SJSA1 (cell line): Measurements from ENCODE around the gene IFNE. TPM values are rescaled to one million over a fixed set of nuclear protein-coding genes. Genes with fewer than 3 reads are reported as not detected.

Experiments
- DNase-seq, 2 experiments: peaks; one replicate each; pipeline ENCODE4 v3.0.0-alpha.2; 2015 to 2020; ENCODE audit warnings: low spot score in 2 of 2, low read depth in 1 of 2
- H3K27ac ChIP-seq: fragments of 250-450 bp; sonication (Bioruptor Pico); 2 replicates; pipeline ENCODE4 v1.5.1; 2020; ENCODE audit warnings: mild to moderate bottlenecking, moderate library complexity
- H3K27me3 ChIP-seq: fragments of 250-450 bp; sonication (Bioruptor Pico); replicated peaks from 2 replicates; pipeline ENCODE4 v1.5.1; 2020; ENCODE audit warnings: mild to moderate bottlenecking, moderate library complexity
- H3K36me3 ChIP-seq: fragments of 250-450 bp; sonication (Bioruptor Pico); 2 replicates; pipeline ENCODE4 v1.5.1; 2020; ENCODE audit warnings: mild to moderate bottlenecking
- H3K4me1 ChIP-seq: fragments of 250-450 bp; sonication (Bioruptor Pico); replicated peaks from 2 replicates; pipeline ENCODE4 v1.6.1; 2021; ENCODE audit warnings: mild to moderate bottlenecking
- H3K4me3 ChIP-seq: fragments of 250-450 bp; sonication (Bioruptor Pico); 2 replicates; pipeline ENCODE4 v1.5.1; 2020; ENCODE audit warnings: mild to moderate bottlenecking
- H3K9me3 ChIP-seq: fragments of 250-450 bp; sonication (Bioruptor Pico); replicated peaks from 2 replicates; pipeline ENCODE4 v1.5.1; 2020; ENCODE audit warnings: mild to moderate bottlenecking
- total RNA-seq: library from RNA; depleted of rRNA; stranded (reverse); fragments of >200 nt; shearing (Covaris generic); gene quantifications from 2 replicates; pipeline ENCODE4 v1.2.3, GENCODE V29; 2014; rRNA removed

The IFNE gene
- total RNA-seq, 1 experiment from 2014 or later: 0.24 TPM

DNA sequence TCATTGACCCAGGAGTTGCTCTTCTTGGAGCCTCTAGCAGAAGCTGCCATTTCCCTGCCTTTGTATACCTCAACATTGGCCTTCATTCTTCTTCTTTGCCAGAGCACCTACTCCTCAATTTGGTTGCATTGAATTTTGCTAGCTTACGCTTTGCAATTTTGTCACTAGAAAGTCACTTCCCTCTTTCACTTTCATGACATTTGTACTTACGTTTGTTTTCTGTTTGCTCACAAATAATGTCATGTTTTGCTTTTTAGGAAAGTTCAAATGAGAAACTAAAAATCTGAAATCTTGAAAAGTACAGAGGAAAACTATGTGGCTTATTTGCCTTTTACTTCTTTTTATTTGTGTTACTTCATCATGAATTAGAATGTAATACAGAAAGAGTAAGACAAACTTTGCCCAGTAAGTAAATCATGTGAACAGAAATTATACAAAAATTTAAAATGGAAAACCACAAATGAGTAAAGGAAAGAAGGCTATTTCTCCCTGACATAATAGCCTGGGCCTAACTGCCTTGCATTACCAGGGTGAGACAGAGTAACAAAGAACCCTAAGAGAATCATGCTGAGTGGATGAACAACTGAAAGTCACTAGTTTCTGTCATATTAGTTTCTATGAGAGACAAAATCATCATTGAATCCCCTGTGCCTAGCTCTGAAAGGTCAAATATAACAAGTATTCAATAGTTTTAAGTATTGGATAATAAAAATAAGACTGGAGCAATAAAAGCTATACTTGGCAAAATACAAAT, 49.3 kb downstream of the IFNE start:
- H3K4me3 ChIP-seq: no peak overlapping the region
- no peaks in the 10 kb centered on the region for H3K27me3 ChIP-seq
- H3K27ac ChIP-seq: no peak overlapping the region
- H3K4me1 ChIP-seq: no peaks in the 10 kb centered on the region
- no peaks in the 10 kb centered on the region for H3K9me3 ChIP-seq
- no peaks in the 10 kb centered on the region for H3K36me3 ChIP-seq
- no peak for DNase-seq

Other genes with a start within 250 kb of the IFNE start
- gene IFNA14, start 242.3 kb downstream of the IFNE start, total RNA-seq: not detected in 2 replicates
- not detected in 2 replicates for gene IFNA5, start 177.0 kb downstream of the IFNE start, total RNA-seq
- 14.2 and 16.5 TPM in 2 replicates for gene KLHL9, start 146.9 kb downstream of the IFNE start, total RNA-seq
- gene IFNA6, start 131.4 kb downstream of the IFNE start, total RNA-seq: not detected in 2 replicates
- not detected in 2 replicates for gene IFNA13, start 114.3 kb downstream of the IFNE start, total RNA-seq
- not detected in 2 replicates for gene IFNA2, start 96.9 kb downstream of the IFNE start, total RNA-seq
- gene IFNA8, start 73.2 kb downstream of the IFNE start, total RNA-seq: not detected in 2 replicates
- not detected in 2 replicates for gene IFNA1, start 41.9 kb downstream of the IFNE start, total RNA-seq